SK-N-SH (cell line): ENCODE data around the gene SND1. TPM values are rescaled to one million over a fixed set of nuclear protein-coding genes. Genes with fewer than 3 reads are reported as not detected.

Experiments used
- CTCF ChIA-PET: fragments of 300-600, 350-600 bp; formaldehyde crosslinking; extraction: SDS; loops from one replicate; lab custom pipeline; 2021; lab: Yijun Ruan, JAX
- POLR2A ChIA-PET: fragments of 350-600 bp; sonication (Branson Sonifier 250); formaldehyde crosslinking; extraction: SDS; loops from one replicate; lab custom pipeline; 2020; ENCODE audit warnings: antibody characterized with exemption, inconsistent platforms; lab: Yijun Ruan, JAX
- DNase-seq: peaks from one replicate; pipeline ENCODE4 v3.0.0; 2012
- H2AFZ ChIP-seq: fragments of 200-600 bp; sonication (generic); 2 replicates; pipeline ENCODE4 v1.8.1; 2016; ENCODE audit warnings: antibody characterized with exemption, mild to moderate bottlenecking, low read depth
- H3F3A ChIP-seq: fragments of 200-600 bp; sonication (generic); replicated peaks from 2 replicates; pipeline ENCODE3; 2016; ENCODE audit warnings: antibody characterized with exemption, mild to moderate bottlenecking; ENCODE audit not compliant: insufficient read depth
- H3K27ac ChIP-seq, 2 experiments: fragments of 200-500 bp in 1 of 2; fragments of 200-600 bp in 1 of 2; sonication (Bioruptor generic) in 1 of 2; sonication (generic), shearing (Covaris generic) in 1 of 2; 2 replicates each; pipeline versions ENCODE4 v1.5.1 to v1.6.1; 2014 to 2016; ENCODE audit warnings: low read depth in 2 of 2, inconsistent platforms in 1 of 2, low read length in 1 of 2, mild to moderate bottlenecking in 1 of 2, mixed read lengths in 1 of 2
- H3K27me3 ChIP-seq: fragments of 200-600 bp; sonication (generic), shearing (Covaris generic); 2 replicates; pipeline ENCODE4 v1.6.1; 2016; ENCODE audit warnings: mixed run types; ENCODE audit not compliant: insufficient read depth
- H3K36me3 ChIP-seq, 2 experiments: fragments of 200-500 bp in 1 of 2; fragments of 200-600 bp in 1 of 2; sonication (Bioruptor generic) in 1 of 2; sonication (generic) in 1 of 2; replicated peaks in 1 of 2; 2 replicates each; pipeline versions ENCODE3 to v1.5.1; 2014 to 2016; ENCODE audit warnings: low read length in 1 of 2, mild to moderate bottlenecking in 1 of 2; ENCODE audit not compliant: insufficient read depth in 2 of 2, control insufficient read depth in 1 of 2
- H3K4me1 ChIP-seq, 2 experiments: fragments of 200-500 bp in 1 of 2; fragments of 200-600 bp in 1 of 2; sonication (Bioruptor generic) in 1 of 2; sonication (generic), shearing (Covaris generic) in 1 of 2; 2 replicates each; pipeline versions ENCODE4 v1.5.1 to v1.6.1; 2014 to 2016; ENCODE audit warnings: low read depth in 1 of 2, low read length in 1 of 2, mixed run types in 1 of 2; ENCODE audit not compliant: insufficient read depth in 2 of 2, control insufficient read depth in 1 of 2
- H3K4me2 ChIP-seq: fragments of 200-600 bp; sonication (generic), shearing (Covaris generic); 2 replicates; pipeline ENCODE4 v1.6.1; 2017; ENCODE audit warnings: mixed run types
- H3K4me3 ChIP-seq, 2 experiments: fragments of 200-500 bp in 1 of 2; fragments of 200-600 bp in 1 of 2; sonication (Bioruptor generic) in 1 of 2; sonication (generic), shearing (Covaris generic) in 1 of 2; 2 replicates each; pipeline versions ENCODE4 v1.5.1 to v1.8.1; 2014 to 2016; ENCODE audit warnings: low read depth in 2 of 2, inconsistent platforms in 1 of 2, low read length in 1 of 2, mild to moderate bottlenecking in 1 of 2, mixed read lengths in 1 of 2, moderate library complexity in 1 of 2
- H3K79me2 ChIP-seq: fragments of 200-600 bp; sonication (generic); 2 replicates; pipeline ENCODE4 v1.8.1; 2017; ENCODE audit warnings: mild to moderate bottlenecking; ENCODE audit not compliant: insufficient read depth
- H3K9ac ChIP-seq: fragments of 200-600 bp; sonication (generic); 2 replicates; pipeline ENCODE4 v1.6.1; 2017; ENCODE audit warnings: mixed run types
- H3K9me2 ChIP-seq: fragments of 200-600 bp; sonication (generic); 2 replicates; pipeline ENCODE4 v1.6.1; 2017; ENCODE audit warnings: mixed run types
- H3K9me3 ChIP-seq: fragments of 200-600 bp; sonication (generic); 2 replicates; pipeline ENCODE4 v1.6.1; 2017; ENCODE audit warnings: mixed run types, mild to moderate bottlenecking, moderate library complexity
- H4K20me1 ChIP-seq: fragments of 200-600 bp; sonication (generic); 2 replicates; pipeline ENCODE4 v1.6.1; 2017; ENCODE audit warnings: mild to moderate bottlenecking, mixed run types; ENCODE audit not compliant: insufficient read depth
- ELF1 ChIP-seq: IDR thresholded peaks from 2 replicates; pipeline ENCODE4 v1.4.0; 2012
- EZH2phosphoT487 ChIP-seq: fragments of 200-600 bp; sonication (generic); IDR thresholded peaks from 2 replicates; pipeline ENCODE4 v1.6.1; 2017; ENCODE audit warnings: low read depth, mixed run types, mild to moderate bottlenecking, antibody characterized with exemption, moderate library complexity, borderline replicate concordance
- FOXM1 ChIP-seq: IDR thresholded peaks from 2 replicates; pipeline ENCODE4 v1.4.0; 2012; ENCODE audit warnings: low read depth, mild to moderate bottlenecking
- GATA2 ChIP-seq: sonication (generic); formaldehyde crosslinking; IDR thresholded peaks from 2 replicates; pipeline ENCODE4 v1.5.0; 2020; ENCODE audit warnings: mild to moderate bottlenecking, missing genetic modification reagents
- JUND ChIP-seq: IDR thresholded peaks from 2 replicates; pipeline ENCODE4 v1.4.0; 2012
- MXI1 ChIP-seq: IDR thresholded peaks from 2 replicates; pipeline ENCODE4 v1.6.1; 2012; ENCODE audit warnings: mild to moderate bottlenecking, low read depth, low read length, improper control_type of control experiment
- NFIC ChIP-seq: IDR thresholded peaks from 2 replicates; pipeline ENCODE4 v1.4.0; 2012; ENCODE audit warnings: borderline replicate concordance
- NRF1 ChIP-seq: IDR thresholded peaks from 2 replicates; pipeline ENCODE4 v1.6.1; 2012; ENCODE audit warnings: low read depth, mild to moderate bottlenecking, low read length
- POLR2AphosphoS5 ChIP-seq: IDR thresholded peaks from 2 replicates; pipeline ENCODE4 v1.6.1; 2012; ENCODE audit warnings: low read depth, low read length
- RAD21 ChIP-seq: IDR thresholded peaks from 2 replicates; pipeline ENCODE4 v1.6.1; 2012; ENCODE audit warnings: mild to moderate bottlenecking, low read length
- RCOR1 ChIP-seq: fragments of 150-350 bp; IDR thresholded peaks from 2 replicates; pipeline ENCODE4 v1.6.1; 2017; ENCODE audit warnings: antibody characterized with exemption, low read length
- SIN3A ChIP-seq: IDR thresholded peaks from 2 replicates; pipeline ENCODE4 v1.6.1; 2012; ENCODE audit warnings: low read depth, mild to moderate bottlenecking, low read length, moderate library complexity, borderline replicate concordance
- SMC3 ChIP-seq: IDR thresholded peaks from 2 replicates; pipeline ENCODE4 v1.6.1; 2012; ENCODE audit warnings: low read depth, low read length, improper control_type of control experiment
- TAF1 ChIP-seq: IDR thresholded peaks from 2 replicates; pipeline ENCODE4 v1.6.1; 2012; ENCODE audit warnings: low read depth, mild to moderate bottlenecking, low read length, moderate library complexity, borderline replicate concordance
- TCF12 ChIP-seq: IDR thresholded peaks from 2 replicates; pipeline ENCODE4 v1.4.0; 2012
- WGBS: methylation state at CpG from one replicate; pipeline ENCODE4 v1.1.6; 2017; ENCODE audit warnings: low lambda C conversion rate; 5-methylcytosine and 5-hydroxymethylcytosine counted together
- polyA plus RNA-seq, 3 experiments: library from polyadenylated mRNA; depleted of rRNA; stranded (reverse); fragments of >200 nt; gene quantifications; 2 replicates each; pipeline ENCODE4 v1.2.3, GENCODE V29; 2012
- TF ChIP-seq, protein P1 (sequence below): IDR thresholded peaks from 2 replicates; pipeline ENCODE4 v1.6.1; 2012; ENCODE audit warnings: mild to moderate bottlenecking, low read depth, low read length, moderate library complexity
- TF ChIP-seq, protein P2 (sequence below): IDR thresholded peaks from 2 replicates; pipeline ENCODE4 v1.4.0; 2012; ENCODE audit warnings: low read depth
- TF ChIP-seq, protein P3 (sequence below): fragments of 150-350 bp; IDR thresholded peaks from 2 replicates; pipeline ENCODE4 v1.6.1; 2016; ENCODE audit warnings: mild to moderate bottlenecking, low read depth, low read length
- TF ChIP-seq, protein P4 (sequence below): IDR thresholded peaks from 2 replicates; pipeline ENCODE4; 2012
- TF ChIP-seq, protein P5 (sequence below): fragments of 200-600 bp; sonication (generic); IDR thresholded peaks from 2 replicates; pipeline ENCODE4 v1.6.1; 2017; ENCODE audit warnings: antibody characterized with exemption, mild to moderate bottlenecking, moderate library complexity

SND1 gene
- polyA plus RNA-seq, 1 of the 3 experiments (the other 2 are of a cell fraction), result 165 TPM

DNA sequence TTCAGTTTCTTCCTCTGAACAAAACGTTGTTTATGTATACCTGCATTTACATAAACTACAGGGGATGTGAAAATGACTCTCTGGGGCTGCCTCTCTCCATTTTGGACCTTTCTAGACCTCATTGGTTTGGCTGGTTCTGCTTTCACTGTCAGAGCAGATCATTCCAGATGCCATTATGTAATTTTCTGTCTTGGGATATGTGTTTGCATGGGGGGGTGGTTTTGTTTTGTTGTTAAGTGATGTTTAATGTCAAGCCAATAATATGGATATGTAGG, 206.9 kb downstream of the SND1 start (continued):
- TF ChIP-seq, protein P1, sequence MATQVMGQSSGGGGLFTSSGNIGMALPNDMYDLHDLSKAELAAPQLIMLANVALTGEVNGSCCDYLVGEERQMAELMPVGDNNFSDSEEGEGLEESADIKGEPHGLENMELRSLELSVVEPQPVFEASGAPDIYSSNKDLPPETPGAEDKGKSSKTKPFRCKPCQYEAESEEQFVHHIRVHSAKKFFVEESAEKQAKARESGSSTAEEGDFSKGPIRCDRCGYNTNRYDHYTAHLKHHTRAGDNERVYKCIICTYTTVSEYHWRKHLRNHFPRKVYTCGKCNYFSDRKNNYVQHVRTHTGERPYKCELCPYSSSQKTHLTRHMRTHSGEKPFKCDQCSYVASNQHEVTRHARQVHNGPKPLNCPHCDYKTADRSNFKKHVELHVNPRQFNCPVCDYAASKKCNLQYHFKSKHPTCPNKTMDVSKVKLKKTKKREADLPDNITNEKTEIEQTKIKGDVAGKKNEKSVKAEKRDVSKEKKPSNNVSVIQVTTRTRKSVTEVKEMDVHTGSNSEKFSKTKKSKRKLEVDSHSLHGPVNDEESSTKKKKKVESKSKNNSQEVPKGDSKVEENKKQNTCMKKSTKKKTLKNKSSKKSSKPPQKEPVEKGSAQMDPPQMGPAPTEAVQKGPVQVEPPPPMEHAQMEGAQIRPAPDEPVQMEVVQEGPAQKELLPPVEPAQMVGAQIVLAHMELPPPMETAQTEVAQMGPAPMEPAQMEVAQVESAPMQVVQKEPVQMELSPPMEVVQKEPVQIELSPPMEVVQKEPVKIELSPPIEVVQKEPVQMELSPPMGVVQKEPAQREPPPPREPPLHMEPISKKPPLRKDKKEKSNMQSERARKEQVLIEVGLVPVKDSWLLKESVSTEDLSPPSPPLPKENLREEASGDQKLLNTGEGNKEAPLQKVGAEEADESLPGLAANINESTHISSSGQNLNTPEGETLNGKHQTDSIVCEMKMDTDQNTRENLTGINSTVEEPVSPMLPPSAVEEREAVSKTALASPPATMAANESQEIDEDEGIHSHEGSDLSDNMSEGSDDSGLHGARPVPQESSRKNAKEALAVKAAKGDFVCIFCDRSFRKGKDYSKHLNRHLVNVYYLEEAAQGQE, result no peak

DNA sequence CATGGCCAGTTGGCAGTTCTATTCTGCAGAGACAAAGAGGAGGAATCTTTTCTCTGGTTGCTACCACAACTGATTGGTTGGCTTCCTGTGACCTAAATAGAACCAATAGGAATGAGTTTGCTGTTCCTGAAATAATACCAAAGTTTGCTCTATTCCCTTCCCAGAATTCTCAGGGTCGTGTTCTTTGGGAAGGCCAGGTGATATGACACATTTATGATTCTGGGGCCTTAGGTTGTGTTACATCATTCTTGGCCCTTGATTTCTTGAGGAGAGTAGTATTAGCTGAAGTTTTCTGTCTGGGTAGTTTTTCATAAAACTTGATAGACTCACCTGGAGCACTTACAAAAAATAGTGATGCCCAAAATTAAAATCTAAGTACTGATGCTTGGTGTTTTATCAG, 207.3 kb downstream of the SND1 start:
- Histone ChIP-seq H3K9me3 (no peaks in the 10 kb centered on the region), H3K9me2 (no peaks in the 10 kb centered on the region), H3K27me3 (no peaks in the 10 kb centered on the region), H3K9ac (no peak overlapping the region), H3K4me2 (no peak overlapping the region), H3K36me3 (peaks cover 0 to 7% of the 10 kb centered on the region in 2 experiments), H3K4me3 (no peak overlapping the region), H3K79me2 (peaks cover 31% of the 10 kb centered on the region), H3F3A (no peaks in the 10 kb centered on the region), H3K27ac (no peak overlapping the region), H4K20me1 (no peaks in the 10 kb centered on the region), H3K4me1 (peaks cover 0 to 2% of the 10 kb centered on the region in 2 experiments; a peak in 1 of 4 replicates), H2AFZ (no peak overlapping the region)
- CTCF ChIA-PET, result interaction anchor here (1.0 to 1.3 kb wide), 3 partner anchors 11 to 350 kb away, joined by 3 read pairs; no protein-coding TSS in a partner anchor
- DNase-seq, result no peak
- POLR2A ChIA-PET, result no interaction called here
- TF ChIP-seq GATA2 (CRISPR knock-in tag) (no peak), SMC3 (no peak), NRF1 (no peak), RCOR1 (no peak), TAF1 (no peak), ELF1 (no peak), JUND (no peak), RAD21 (no peak), SIN3A (no peak), NFIC (no peak), TCF12 (no peak), FOXM1 (no peak), MXI1 (no peak), EZH2phosphoT487 (no peak), POLR2AphosphoS5 (no peak)
- TF ChIP-seq, protein P1, result no peak
- TF ChIP-seq, protein P2, sequence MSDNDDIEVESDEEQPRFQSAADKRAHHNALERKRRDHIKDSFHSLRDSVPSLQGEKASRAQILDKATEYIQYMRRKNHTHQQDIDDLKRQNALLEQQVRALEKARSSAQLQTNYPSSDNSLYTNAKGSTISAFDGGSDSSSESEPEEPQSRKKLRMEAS, result no peak
- TF ChIP-seq, protein P3, sequence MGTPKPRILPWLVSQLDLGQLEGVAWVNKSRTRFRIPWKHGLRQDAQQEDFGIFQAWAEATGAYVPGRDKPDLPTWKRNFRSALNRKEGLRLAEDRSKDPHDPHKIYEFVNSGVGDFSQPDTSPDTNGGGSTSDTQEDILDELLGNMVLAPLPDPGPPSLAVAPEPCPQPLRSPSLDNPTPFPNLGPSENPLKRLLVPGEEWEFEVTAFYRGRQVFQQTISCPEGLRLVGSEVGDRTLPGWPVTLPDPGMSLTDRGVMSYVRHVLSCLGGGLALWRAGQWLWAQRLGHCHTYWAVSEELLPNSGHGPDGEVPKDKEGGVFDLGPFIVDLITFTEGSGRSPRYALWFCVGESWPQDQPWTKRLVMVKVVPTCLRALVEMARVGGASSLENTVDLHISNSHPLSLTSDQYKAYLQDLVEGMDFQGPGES, result no peak
- TF ChIP-seq, protein P4, sequence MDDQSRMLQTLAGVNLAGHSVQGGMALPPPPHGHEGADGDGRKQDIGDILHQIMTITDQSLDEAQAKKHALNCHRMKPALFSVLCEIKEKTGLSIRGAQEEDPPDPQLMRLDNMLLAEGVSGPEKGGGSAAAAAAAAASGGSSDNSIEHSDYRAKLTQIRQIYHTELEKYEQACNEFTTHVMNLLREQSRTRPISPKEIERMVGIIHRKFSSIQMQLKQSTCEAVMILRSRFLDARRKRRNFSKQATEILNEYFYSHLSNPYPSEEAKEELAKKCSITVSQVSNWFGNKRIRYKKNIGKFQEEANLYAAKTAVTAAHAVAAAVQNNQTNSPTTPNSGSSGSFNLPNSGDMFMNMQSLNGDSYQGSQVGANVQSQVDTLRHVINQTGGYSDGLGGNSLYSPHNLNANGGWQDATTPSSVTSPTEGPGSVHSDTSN, result no peak
- TF ChIP-seq, protein P5, sequence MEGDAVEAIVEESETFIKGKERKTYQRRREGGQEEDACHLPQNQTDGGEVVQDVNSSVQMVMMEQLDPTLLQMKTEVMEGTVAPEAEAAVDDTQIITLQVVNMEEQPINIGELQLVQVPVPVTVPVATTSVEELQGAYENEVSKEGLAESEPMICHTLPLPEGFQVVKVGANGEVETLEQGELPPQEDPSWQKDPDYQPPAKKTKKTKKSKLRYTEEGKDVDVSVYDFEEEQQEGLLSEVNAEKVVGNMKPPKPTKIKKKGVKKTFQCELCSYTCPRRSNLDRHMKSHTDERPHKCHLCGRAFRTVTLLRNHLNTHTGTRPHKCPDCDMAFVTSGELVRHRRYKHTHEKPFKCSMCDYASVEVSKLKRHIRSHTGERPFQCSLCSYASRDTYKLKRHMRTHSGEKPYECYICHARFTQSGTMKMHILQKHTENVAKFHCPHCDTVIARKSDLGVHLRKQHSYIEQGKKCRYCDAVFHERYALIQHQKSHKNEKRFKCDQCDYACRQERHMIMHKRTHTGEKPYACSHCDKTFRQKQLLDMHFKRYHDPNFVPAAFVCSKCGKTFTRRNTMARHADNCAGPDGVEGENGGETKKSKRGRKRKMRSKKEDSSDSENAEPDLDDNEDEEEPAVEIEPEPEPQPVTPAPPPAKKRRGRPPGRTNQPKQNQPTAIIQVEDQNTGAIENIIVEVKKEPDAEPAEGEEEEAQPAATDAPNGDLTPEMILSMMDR, result no peak
- 0% methylated on average over 1 of the region's 1 CpG for WGBS
